Bronchial smooth muscle cell (primary cell): ENCODE measurements around the gene POSTN. TPM values are rescaled to one million over a fixed set of nuclear protein-coding genes. Genes with fewer than 3 reads are reported as not detected.

Source experiments
- total RNA-seq: library from RNA; depleted of rRNA; stranded (reverse); fragments of >200 nt; gene quantifications from 2 replicates; pipeline ENCODE4 v1.2.1, GENCODE V29; 2014

Gene POSTN, protein sequence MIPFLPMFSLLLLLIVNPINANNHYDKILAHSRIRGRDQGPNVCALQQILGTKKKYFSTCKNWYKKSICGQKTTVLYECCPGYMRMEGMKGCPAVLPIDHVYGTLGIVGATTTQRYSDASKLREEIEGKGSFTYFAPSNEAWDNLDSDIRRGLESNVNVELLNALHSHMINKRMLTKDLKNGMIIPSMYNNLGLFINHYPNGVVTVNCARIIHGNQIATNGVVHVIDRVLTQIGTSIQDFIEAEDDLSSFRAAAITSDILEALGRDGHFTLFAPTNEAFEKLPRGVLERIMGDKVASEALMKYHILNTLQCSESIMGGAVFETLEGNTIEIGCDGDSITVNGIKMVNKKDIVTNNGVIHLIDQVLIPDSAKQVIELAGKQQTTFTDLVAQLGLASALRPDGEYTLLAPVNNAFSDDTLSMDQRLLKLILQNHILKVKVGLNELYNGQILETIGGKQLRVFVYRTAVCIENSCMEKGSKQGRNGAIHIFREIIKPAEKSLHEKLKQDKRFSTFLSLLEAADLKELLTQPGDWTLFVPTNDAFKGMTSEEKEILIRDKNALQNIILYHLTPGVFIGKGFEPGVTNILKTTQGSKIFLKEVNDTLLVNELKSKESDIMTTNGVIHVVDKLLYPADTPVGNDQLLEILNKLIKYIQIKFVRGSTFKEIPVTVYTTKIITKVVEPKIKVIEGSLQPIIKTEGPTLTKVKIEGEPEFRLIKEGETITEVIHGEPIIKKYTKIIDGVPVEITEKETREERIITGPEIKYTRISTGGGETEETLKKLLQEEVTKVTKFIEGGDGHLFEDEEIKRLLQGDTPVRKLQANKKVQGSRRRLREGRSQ
- total RNA-seq = 22.1 and 221 TPM in 2 replicates

DNA sequence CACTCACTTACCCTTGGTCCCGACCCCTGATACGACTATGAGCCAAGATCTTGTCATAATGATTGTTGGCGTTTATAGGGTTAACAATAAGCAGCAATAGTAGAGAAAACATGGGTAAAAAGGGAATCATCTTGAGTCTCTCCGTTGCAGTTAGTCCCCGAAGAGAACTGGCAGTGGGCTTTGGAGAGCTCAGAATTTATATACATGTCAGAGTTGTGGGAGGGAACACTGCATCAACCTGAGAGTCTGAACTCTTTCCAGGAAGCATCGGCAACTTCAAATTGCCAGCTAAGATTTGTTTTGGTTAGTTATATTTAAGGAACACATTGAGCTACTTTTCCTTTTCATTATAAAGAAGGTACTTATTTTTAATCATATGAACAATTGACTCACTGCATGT lies at the start of gene POSTN:
TSS of gene POSTN (minus strand) at position 172 of the 400 bp plus-strand sequence. CDS start at position 130, 42 bp downstream.

